Femur (tissue), 1 donor: ENCODE data around the gene DAZ4.
"Not testable (repeated sequence)": the region's sequence is repeated elsewhere in the genome, so short reads cannot be mapped to it uniquely, and the experiment has no call there.

Source experiments
- DNase-seq: peaks from one replicate; pipeline ENCODE4 v3.0.0-alpha.2; 2017

The DAZ4 gene, protein sequence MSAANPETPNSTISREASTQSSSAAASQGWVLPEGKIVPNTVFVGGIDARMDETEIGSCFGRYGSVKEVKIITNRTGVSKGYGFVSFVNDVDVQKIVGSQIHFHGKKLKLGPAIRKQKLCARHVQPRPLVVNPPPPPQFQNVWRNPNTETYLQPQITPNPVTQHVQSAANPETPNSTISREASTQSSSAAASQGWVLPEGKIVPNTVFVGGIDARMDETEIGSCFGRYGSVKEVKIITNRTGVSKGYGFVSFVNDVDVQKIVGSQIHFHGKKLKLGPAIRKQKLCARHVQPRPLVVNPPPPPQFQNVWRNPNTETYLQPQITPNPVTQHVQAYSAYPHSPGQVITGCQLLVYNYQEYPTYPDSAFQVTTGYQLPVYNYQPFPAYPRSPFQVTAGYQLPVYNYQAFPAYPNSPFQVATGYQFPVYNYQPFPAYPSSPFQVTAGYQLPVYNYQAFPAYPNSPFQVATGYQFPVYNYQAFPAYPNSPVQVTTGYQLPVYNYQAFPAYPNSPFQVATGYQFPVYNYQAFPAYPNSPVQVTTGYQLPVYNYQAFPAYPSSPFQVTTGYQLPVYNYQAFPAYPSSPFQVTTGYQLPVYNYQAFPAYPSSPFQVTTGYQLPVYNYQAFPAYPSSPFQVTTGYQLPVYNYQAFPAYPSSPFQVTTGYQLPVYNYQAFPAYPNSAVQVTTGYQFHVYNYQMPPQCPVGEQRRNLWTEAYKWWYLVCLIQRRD

DNA sequence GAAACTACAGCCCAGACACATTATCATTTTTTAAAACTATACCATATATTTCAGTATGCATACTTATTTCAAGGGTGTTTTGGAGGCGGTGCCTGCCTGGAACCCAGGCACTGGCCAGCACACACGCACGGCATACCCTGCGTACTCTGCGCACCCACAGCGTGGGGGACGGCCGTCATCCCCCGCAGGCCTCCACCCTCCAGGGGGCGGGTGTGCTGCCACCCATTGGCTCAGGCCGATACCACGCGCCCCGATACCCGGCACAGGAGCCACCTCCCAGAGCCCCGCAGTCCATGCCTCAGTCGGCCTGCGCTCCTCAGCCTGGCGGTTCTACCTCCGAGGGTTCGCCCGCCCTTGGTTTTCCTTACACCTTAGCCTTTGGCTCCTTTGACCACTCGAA, at the start of gene DAZ4:
DAZ4 (plus strand) TSS at position 301 of the 400 bp plus-strand sequence. CDS start 208 bp downstream, outside the sequence.
- DNase-seq = not testable (repeated sequence)

DNA sequence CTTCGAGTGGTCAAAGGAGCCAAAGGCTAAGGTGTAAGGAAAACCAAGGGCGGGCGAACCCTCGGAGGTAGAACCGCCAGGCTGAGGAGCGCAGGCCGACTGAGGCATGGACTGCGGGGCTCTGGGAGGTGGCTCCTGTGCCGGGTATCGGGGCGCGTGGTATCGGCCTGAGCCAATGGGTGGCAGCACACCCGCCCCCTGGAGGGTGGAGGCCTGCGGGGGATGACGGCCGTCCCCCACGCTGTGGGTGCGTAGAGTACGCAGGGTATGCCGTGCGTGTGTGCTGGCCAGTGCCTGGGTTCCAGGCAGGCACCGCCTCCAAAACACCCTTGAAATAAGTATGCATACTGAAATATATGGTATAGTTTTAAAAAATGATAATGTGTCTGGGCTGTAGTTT, 20.4 kb upstream of the DAZ4 start, which contains the start of gene DAZ3:
DAZ3 (minus strand) TSS at position 101 of the 400 bp plus-strand sequence. CDS start 208 bp downstream, outside the sequence.
- DNase-seq = not testable (repeated sequence)

DNA sequence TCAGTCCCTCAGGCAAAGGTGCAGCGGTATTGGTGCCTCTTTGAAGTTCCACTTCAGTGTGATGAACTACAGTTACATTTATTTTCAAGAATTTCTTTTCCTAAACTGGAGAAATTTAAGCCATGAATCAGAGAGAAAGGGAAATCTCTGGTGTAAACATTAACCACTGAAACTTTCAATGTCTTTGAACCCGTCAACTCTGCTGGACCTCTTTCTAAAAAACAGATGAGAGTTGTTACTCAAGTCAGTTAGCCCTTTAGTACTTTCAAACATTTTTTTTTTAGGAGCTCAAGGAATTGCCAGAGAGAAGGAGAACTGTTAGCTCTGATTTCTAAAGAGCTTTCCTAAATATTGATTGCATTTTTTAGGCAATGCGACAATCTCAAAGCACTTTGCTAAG, 11.9 kb upstream of the DAZ4 start:
- DNase-seq = not testable (repeated sequence)

DNA sequence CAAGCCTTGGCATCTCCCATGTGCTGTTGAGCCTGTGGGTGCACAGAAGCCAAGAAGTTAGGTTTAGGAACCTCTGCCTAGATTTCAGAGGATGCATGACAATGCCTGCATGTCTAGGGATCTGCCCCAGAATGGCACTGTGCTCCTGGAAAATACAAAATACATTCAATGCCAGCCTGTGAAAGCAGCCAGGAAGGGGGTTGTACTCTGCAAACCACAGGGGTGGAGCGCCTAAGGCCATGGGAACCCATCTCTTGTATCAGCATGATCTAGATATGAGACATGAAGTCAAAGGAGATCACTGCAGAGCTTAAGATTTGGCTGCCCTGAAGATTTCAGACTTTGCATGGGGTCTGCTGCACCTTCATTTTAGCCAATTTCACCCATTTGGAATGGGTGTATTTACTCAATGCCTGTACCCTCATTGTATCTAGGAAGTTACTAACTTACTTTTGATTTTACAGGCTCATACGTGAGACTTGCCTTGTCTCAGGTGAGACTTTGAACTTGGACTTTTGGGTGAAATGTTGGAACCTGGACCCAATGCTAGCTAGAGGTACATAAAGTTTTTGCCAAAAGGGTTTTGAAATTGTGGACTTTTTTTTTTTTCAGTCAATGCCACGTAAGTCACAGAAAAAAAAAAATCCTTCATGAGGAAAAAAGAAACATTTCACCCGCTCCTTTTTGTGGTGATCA, 9.4 kb upstream of the DAZ4 start:
- DNase-seq = not testable (repeated sequence)

DNA sequence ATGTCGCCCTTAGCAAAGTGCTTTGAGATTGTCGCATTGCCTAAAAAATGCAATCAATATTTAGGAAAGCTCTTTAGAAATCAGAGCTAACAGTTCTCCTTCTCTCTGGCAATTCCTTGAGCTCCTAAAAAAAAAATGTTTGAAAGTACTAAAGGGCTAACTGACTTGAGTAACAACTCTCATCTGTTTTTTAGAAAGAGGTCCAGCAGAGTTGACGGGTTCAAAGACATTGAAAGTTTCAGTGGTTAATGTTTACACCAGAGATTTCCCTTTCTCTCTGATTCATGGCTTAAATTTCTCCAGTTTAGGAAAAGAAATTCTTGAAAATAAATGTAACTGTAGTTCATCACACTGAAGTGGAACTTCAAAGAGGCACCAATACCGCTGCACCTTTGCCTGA, 8.7 kb upstream of the DAZ4 start:
- not testable (repeated sequence) for DNase-seq
